GM12872 (cell line): Measurements from ENCODE around the gene ZNF576.

Experiments used
- CTCF ChIP-seq: IDR thresholded peaks from 3 replicates; pipeline ENCODE4 v1.5.1; 2011; ENCODE audit warnings: low read depth, mild to moderate bottlenecking, low read length, moderate library complexity; ENCODE audit not compliant: insufficient read depth

ZNF576 gene

GRCh38 chr19:43591904-43592772 lies 4.3 kb upstream of the ZNF576 start:
- TF ChIP-seq CTCF, result no peak

GRCh38 chr19:43592800-43593350 lies 3.5 kb upstream of the ZNF576 start:
- no peak for TF ChIP-seq CTCF

GRCh38 chr19:43594081-43594697 lies 2.2 kb upstream of the ZNF576 start:
- no peak for TF ChIP-seq CTCF

- TF ChIP-seq CTCF, result peak; percentile 98
These were observed 1.4 kb upstream of the ZNF576 start for GRCh38 chr19:43594710-43595604.

GRCh38 chr19:43595605-43595998 lies 793 bp upstream of the ZNF576 start:
- no peak for TF ChIP-seq CTCF

- TF ChIP-seq CTCF, result no peak
These were observed 557 bp downstream of the ZNF576 start for GRCh38 chr19:43596842-43597461.
